Cardiac fibroblast (primary cell): ENCODE measurements around the gene OLR1.
"Not testable (repeated sequence)": the region's sequence is repeated elsewhere in the genome, so short reads cannot be mapped to it uniquely, and the experiment has no call there.

Experiments used
- DNase-seq, 2 donors: peaks; one replicate each; pipeline versions ENCODE4 v3.0.0 to v3.0.0-alpha.2; 2010; ENCODE audit warnings: low read depth in 2 of 2
- H3K4me3 ChIP-seq, 2 donors: replicated peaks in 1 of 2; 1 replicate in 1 of 2; 2 replicates in 1 of 2; pipeline ENCODE4 v1.5.1; 2011; ENCODE audit warnings: low read depth in 2 of 2, low read length in 2 of 2, mild to moderate bottlenecking in 2 of 2, moderate library complexity in 1 of 2
- TF ChIP-seq, protein P1 (sequence below): IDR thresholded peaks from one replicate; pipeline ENCODE4 v1.5.1; 2011; ENCODE audit warnings: low read depth, mild to moderate bottlenecking, low read length, inconsistent platforms

The OLR1 gene

GRCh38 chr12:10189653-10190052 lies 17.7 kb upstream of the OLR1 start:
- peak in 1 of 2 donors; percentile 35 for DNase-seq
- TF ChIP-seq, protein P1, sequence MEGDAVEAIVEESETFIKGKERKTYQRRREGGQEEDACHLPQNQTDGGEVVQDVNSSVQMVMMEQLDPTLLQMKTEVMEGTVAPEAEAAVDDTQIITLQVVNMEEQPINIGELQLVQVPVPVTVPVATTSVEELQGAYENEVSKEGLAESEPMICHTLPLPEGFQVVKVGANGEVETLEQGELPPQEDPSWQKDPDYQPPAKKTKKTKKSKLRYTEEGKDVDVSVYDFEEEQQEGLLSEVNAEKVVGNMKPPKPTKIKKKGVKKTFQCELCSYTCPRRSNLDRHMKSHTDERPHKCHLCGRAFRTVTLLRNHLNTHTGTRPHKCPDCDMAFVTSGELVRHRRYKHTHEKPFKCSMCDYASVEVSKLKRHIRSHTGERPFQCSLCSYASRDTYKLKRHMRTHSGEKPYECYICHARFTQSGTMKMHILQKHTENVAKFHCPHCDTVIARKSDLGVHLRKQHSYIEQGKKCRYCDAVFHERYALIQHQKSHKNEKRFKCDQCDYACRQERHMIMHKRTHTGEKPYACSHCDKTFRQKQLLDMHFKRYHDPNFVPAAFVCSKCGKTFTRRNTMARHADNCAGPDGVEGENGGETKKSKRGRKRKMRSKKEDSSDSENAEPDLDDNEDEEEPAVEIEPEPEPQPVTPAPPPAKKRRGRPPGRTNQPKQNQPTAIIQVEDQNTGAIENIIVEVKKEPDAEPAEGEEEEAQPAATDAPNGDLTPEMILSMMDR, result no peak
- H3K4me3 ChIP-seq, result no peak overlapping the region

DNA sequence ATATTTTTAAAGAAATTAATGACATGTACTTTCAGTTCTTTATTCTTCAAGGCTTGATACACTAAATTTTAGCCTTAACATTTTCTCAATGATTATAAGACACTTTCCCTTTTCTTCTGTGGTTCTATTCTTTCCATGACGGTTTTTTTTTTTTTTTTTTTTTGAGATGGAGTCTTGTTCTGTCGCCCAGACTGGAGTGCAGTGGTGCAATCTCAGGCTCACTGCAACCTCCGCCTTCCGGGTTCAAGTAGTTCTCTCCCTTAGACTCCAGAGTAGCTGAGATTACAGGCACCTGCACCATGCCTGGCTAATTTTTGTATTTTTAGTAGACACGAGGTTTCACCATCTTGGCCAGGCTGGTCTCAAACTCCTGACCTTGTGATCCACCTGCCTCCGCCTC lies 15.0 kb upstream of the OLR1 start:
- DNase-seq, H3K4me3 ChIP-seq: not testable (repeated sequence)

DNA sequence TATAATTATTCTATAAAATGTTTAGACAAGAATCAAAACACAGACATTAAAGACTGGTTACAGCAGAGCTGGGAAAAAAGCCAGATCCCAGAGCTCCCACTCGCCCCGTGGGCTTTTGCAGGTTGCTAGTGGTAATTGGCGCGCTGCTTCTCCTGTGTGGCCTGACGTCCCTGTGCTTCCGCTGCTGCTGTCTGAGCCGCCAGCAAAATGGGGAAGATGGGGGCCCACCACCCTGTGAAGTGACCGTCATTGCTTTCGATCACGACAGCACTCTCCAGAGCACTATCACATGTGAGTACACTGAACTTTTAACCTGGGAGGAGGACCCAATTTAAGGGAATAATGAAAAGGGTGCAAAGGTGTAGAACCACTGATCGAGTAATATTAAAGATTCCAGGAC lies 14.4 kb upstream of the OLR1 start:
- no peak for DNase-seq
- H3K4me3 ChIP-seq, result no peak overlapping the region
- TF ChIP-seq, protein P1, result no peak

GRCh38 chr12:10184261-10184843 lies 12.4 kb upstream of the OLR1 start:
- H3K4me3 ChIP-seq, result no peak overlapping the region
- TF ChIP-seq, protein P1, result no peak
- DNase-seq, result peak; percentile 53 to 60

GRCh38 chr12:10182354-10183049 lies 10.6 kb upstream of the OLR1 start:
- peak; percentile 54 to 88 for DNase-seq
- TF ChIP-seq, protein P1, result no peak
- H3K4me3 ChIP-seq, result no peak overlapping the region

DNA sequence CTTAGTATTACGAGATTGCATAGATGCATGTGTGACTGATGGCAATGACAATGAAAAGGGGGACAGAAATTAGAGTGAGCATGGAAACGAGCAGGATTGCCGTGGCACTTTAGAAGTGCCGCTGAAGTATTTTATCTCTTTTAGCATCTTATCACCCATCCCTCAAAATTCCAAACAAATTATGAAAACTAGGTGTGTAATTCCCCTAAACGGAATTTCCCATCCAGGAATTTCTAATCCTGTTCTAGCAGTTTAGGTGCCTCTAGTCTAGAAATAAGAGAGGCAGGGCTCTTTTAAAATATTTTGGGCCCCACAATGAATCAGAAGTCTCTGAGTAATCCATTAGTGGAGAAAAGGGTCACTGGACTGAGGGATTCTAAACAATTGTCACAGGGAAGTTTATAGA lies 7.8 kb upstream of the OLR1 start:
- DNase-seq, result no peak
- TF ChIP-seq, protein P1, result no peak

GRCh38 chr12:10178821-10179220 lies 6.9 kb upstream of the OLR1 start, which contains the start of gene TMEM52B:
Gene TMEM52B (plus strand): TSS chr12:10179032. CDS start chr12:10179575, 543 bp downstream.
- no peak for DNase-seq
- no peak within 1 kb of the TSS for H3K4me3 ChIP-seq
- TF ChIP-seq, protein P1, result no peak

More for the DNA sequence above, 7.8 kb upstream of the OLR1 start:
- H3K4me3 ChIP-seq, result no peak overlapping the region
